NCI-H187 (cell line): ENCODE results near the gene ZNF865.

Source experiments
- DNase-seq, 2 experiments: peaks; one replicate each; lab custom pipeline; 2025; lab: John Stamatoyannopoulos, UW

ZNF865 gene

GRCh38 chr19:55644842-55645511, 39.5 kb downstream of the ZNF865 start:
- DNase-seq, result no peak

- no peak for DNase-seq
Observed at GRCh38 chr19:55645512-55645881, 40.0 kb downstream of the ZNF865 start.

GRCh38 chr19:55646889-55647731, 41.7 kb downstream of the ZNF865 start:
- no peak for DNase-seq

GRCh38 chr19:55647732-55648584, 42.5 kb downstream of the ZNF865 start, which contains the start of gene CCDC106:
Gene CCDC106, plus strand, starts transcription at chr19:55648212. Its CDS starts 835 bp downstream, at chr19:55649047.
- peak; percentile 42 to 55 for DNase-seq

- no peak for DNase-seq
Observed at GRCh38 chr19:55648585-55649267, 43.3 kb downstream of the ZNF865 start.

GRCh38 chr19:55649268-55650125, 44.0 kb downstream of the ZNF865 start:
- DNase-seq, result no peak

GRCh38 chr19:55650126-55650557, 44.7 kb downstream of the ZNF865 start:
- no peak for DNase-seq

GRCh38 chr19:55650602-55651230, 45.3 kb downstream of the ZNF865 start:
- no peak for DNase-seq

- DNase-seq, result no peak
Observed at GRCh38 chr19:55651236-55651635, 45.8 kb downstream of the ZNF865 start.

- DNase-seq, result no peak
Observed at GRCh38 chr19:55652311-55653128, 47.1 kb downstream of the ZNF865 start.

GRCh38 chr19:55653651-55654322, 48.3 kb downstream of the ZNF865 start:
- peak; percentile 98 to 99 for DNase-seq

- DNase-seq, result peak; percentile 98
Observed at GRCh38 chr19:55654323-55654867, 48.9 kb downstream of the ZNF865 start.

GRCh38 chr19:55654868-55655647, 49.6 kb downstream of the ZNF865 start, which contains the start of gene U2AF2:
Gene U2AF2, plus strand, starts transcription at chr19:55655035. Its CDS starts 70 bp downstream, at chr19:55655105.
- peak; percentile 66 to 91 for DNase-seq

GRCh38 chr19:55655648-55656040, 50.2 kb downstream of the ZNF865 start:
- DNase-seq, result no peak

GRCh38 chr19:55656552-55656951, 51.1 kb downstream of the ZNF865 start:
- DNase-seq, result no peak

GRCh38 chr19:55656988-55657747, 51.7 kb downstream of the ZNF865 start:
- DNase-seq, result no peak
